GM12878 (cell line): Measurements from ENCODE around the gene ASB9. TPM values are rescaled to one million over a fixed set of nuclear protein-coding genes. Genes with fewer than 3 reads are reported as not detected.

Source experiments
- ATF7 ChIP-seq: fragments of 450-650 bp; IDR thresholded peaks from 2 replicates; pipeline ENCODE4 v1.6.1; 2016; ENCODE audit warnings: low read depth, mild to moderate bottlenecking
- BACH1 ChIP-seq: fragments of 450-650 bp; IDR thresholded peaks from 2 replicates; pipeline ENCODE4 v1.6.1; 2017; ENCODE audit warnings: mild to moderate bottlenecking, borderline replicate concordance
- CBFB ChIP-seq: IDR thresholded peaks from 2 replicates; pipeline ENCODE4 v1.6.1; 2016; ENCODE audit warnings: antibody characterized with exemption, low read depth
- CEBPB ChIP-seq, 2 experiments: fragments of 150-350 bp in 1 of 2; IDR thresholded peaks; 2 replicates each; pipeline ENCODE4 v1.6.1; 2012 to 2014; ENCODE audit warnings: low read depth in 2 of 2, low read length in 2 of 2, borderline replicate concordance in 1 of 2, inconsistent platforms in 1 of 2
- CREB1 ChIP-seq: IDR thresholded peaks from 2 replicates; pipeline ENCODE4 v1.6.1; 2012; ENCODE audit warnings: low read depth, mild to moderate bottlenecking, inconsistent platforms
- CREM ChIP-seq: IDR thresholded peaks from 2 replicates; pipeline ENCODE4 v1.6.1; 2014; ENCODE audit warnings: antibody characterized with exemption, low read depth
- EED ChIP-seq: sonication (generic); IDR thresholded peaks from 2 replicates; pipeline ENCODE4 v1.6.1; 2016; ENCODE audit warnings: antibody characterized with exemption, low read depth
- EGR1 ChIP-seq, 2 experiments: IDR thresholded peaks; 1 replicate in 1 of 2; 2 replicates in 1 of 2; pipeline ENCODE4 v1.6.1; 2011 to 2012; ENCODE audit warnings: low read depth in 2 of 2, low read length in 2 of 2, borderline replicate concordance in 1 of 2, mild to moderate bottlenecking in 1 of 2, moderate library complexity in 1 of 2
- EP300 ChIP-seq, 2 experiments: fragments of 150-350 bp in 1 of 2; IDR thresholded peaks; 2 replicates each; pipeline ENCODE4 v1.6.1; 2011 to 2012; ENCODE audit warnings: low read depth in 2 of 2, low read length in 2 of 2, borderline replicate concordance in 1 of 2, improper control_type of control experiment in 1 of 2, inconsistent platforms in 1 of 2; ENCODE audit not compliant: control insufficient read depth in 1 of 2
- HCFC1 ChIP-seq: fragments of 150-350 bp; IDR thresholded peaks from 2 replicates; pipeline ENCODE4 v1.6.1; 2014; ENCODE audit warnings: low read length
- IKZF1 ChIP-seq: fragments of 450-650 bp; conservative IDR thresholded peaks from 2 replicates; pipeline ENCODE4 v1.6.1; 2017; ENCODE audit warnings: antibody characterized with exemption, mild to moderate bottlenecking
- JUNB ChIP-seq: IDR thresholded peaks from 2 replicates; pipeline ENCODE4 v1.6.1; 2016; ENCODE audit warnings: antibody characterized with exemption, mild to moderate bottlenecking
- JUND ChIP-seq: IDR thresholded peaks from 2 replicates; pipeline ENCODE4 v1.6.1; 2012; ENCODE audit warnings: low read depth, mild to moderate bottlenecking, low read length, improper control_type of control experiment, moderate library complexity
- MLLT1 ChIP-seq: fragments of 450-650 bp; IDR thresholded peaks from 2 replicates; pipeline ENCODE4 v1.6.1; 2016; ENCODE audit warnings: mild to moderate bottlenecking
- MYB ChIP-seq: fragments of 150-350 bp; IDR thresholded peaks from 2 replicates; pipeline ENCODE4 v1.6.1; 2014; ENCODE audit warnings: mild to moderate bottlenecking, low read depth, low read length, borderline replicate concordance
- NFIC ChIP-seq: IDR thresholded peaks from 2 replicates; pipeline ENCODE4 v1.6.1; 2012; ENCODE audit warnings: low read depth, mild to moderate bottlenecking, inconsistent platforms, low read length, moderate library complexity
- NR2F1 ChIP-seq: fragments of 450-650 bp; conservative IDR thresholded peaks from 2 replicates; pipeline ENCODE4 v1.6.1; 2017; ENCODE audit warnings: mild to moderate bottlenecking
- POU2F2 ChIP-seq: IDR thresholded peaks from 3 replicates; pipeline ENCODE4 v1.6.1; 2011; ENCODE audit warnings: low read depth, mild to moderate bottlenecking, low read length, borderline replicate concordance
- RUNX3 ChIP-seq: IDR thresholded peaks from 2 replicates; pipeline ENCODE4 v1.6.1; 2012; ENCODE audit warnings: low read length, inconsistent platforms
- SMC3 ChIP-seq: IDR thresholded peaks from 2 replicates; pipeline ENCODE4 v1.6.1; 2011; ENCODE audit warnings: low read length, improper control_type of control experiment, borderline replicate concordance
- STAT1 ChIP-seq: fragments of 450-650 bp; conservative IDR thresholded peaks from 2 replicates; pipeline ENCODE4 v1.6.1; 2014; ENCODE audit warnings: antibody characterized with exemption, mild to moderate bottlenecking
- ZNF217 ChIP-seq: fragments of 450-650 bp; IDR thresholded peaks from 2 replicates; pipeline ENCODE4 v1.6.1; 2017; ENCODE audit warnings: antibody characterized with exemption, mild to moderate bottlenecking
- ZNF622 ChIP-seq: fragments of 450-650 bp; IDR thresholded peaks from 2 replicates; pipeline ENCODE4 v1.6.1; 2017; ENCODE audit warnings: mild to moderate bottlenecking, inconsistent platforms
- polyA plus RNA-seq, 11 experiments: library from polyadenylated mRNA; depleted of rRNA in 4 of 11; unstranded in 6 of 11; stranded (reverse) in 5 of 11; fragments of >200 nt; fragmentation: Nextera tagmentation in 4 of 11; fragmentation: Illumina TruSeq in 1 of 11; extraction: Ambion mirVana in 4 of 11; extraction: Trizol in 1 of 11; gene quantifications; 1 replicate in 1 of 11; 2 replicates in 10 of 11; pipeline versions ENCODE4 v1.2.1 to v1.2.3, GENCODE V29; 2011 to 2016; ENCODE audit warnings: inconsistent platforms in 2 of 11, missing spikeins in 2 of 11, low read depth in 1 of 11
- total RNA-seq, 4 experiments: library from RNA; depleted of rRNA in 3 of 4; stranded (reverse); fragments of >200 nt in 3 of 4; fragmentation: Illumina TruSeq in 1 of 4; extraction: Trizol in 1 of 4; gene quantifications; 2 replicates each; pipeline versions ENCODE4 v1.2.1 to v1.2.3, GENCODE V29; 2013 to 2021
- TF ChIP-seq, protein P1 (sequence below): IDR thresholded peaks from 2 replicates; pipeline ENCODE4 v1.6.1; 2011; ENCODE audit warnings: borderline replicate concordance, low read depth, mild to moderate bottlenecking, moderate library complexity, low read length; ENCODE audit not compliant: insufficient read depth, poor library complexity, severe bottlenecking
- TF ChIP-seq, protein P2 (sequence below): fragments of 450-650 bp; IDR thresholded peaks from 2 replicates; pipeline ENCODE4 v1.6.1; 2016; ENCODE audit warnings: mild to moderate bottlenecking, moderate library complexity, borderline replicate concordance

The ASB9 gene
- total and polyA plus RNA-seq, 10 of the 15 experiments (the other 5 are each of a cell fraction or from before 2014, with no cell fraction given), result 0.31 to 3.5 (median 0.74) TPM

GRCh38 chrX:15202454-15203177, 67.3 kb downstream of the ASB9 start (continued):
- TF ChIP-seq SMC3 (no peak), STAT1 (no peak), ATF7 (peak; percentile 93), CREM (peak; percentile 82), ZNF622 (no peak), EP300 (IDR thresholded peaks at IDR 0.05; ENCODE audit: borderline replicate concordance in 1 of 2, control insufficient read depth in 1 of 2, low read depth in 2 of 2, low read length in 2 of 2) (peak in 1 of 2 experiments; percentile 69; a peak in 3 of 4 replicates), NR2F1 (peak; percentile 58; the same call in 1 of the 2 replicates), JUNB (peak; percentile 93), MYB (no peak), NFIC (peak; percentile 94; the same call in 1 of the 2 replicates), RUNX3 (peak; percentile 95), EGR1 (IDR thresholded peaks at IDR 0.05; ENCODE audit: borderline replicate concordance in 1 of 2, low read depth in 2 of 2, low read length in 2 of 2) (no peak), CREB1 (peak; percentile 30; the same call in 1 of the 2 replicates), ZNF217 (no peak), JUND (peak; percentile 58; the same call in 1 of the 2 replicates), IKZF1 (peak; percentile 84), MLLT1 (0 out of 2 replicates have a peak, but pooled peaks have one; percentile 43), CBFB (peak; percentile 64; the same call in 1 of the 2 replicates), BACH1 (peak; percentile 79; the same call in 1 of the 2 replicates), CEBPB (IDR thresholded peaks at IDR 0.05; ENCODE audit: borderline replicate concordance in 1 of 2, low read depth in 2 of 2, low read length in 2 of 2) (no peak), HCFC1 (no peak), EED (peak; percentile 84), POU2F2 (no peak)
- TF ChIP-seq, protein P1, sequence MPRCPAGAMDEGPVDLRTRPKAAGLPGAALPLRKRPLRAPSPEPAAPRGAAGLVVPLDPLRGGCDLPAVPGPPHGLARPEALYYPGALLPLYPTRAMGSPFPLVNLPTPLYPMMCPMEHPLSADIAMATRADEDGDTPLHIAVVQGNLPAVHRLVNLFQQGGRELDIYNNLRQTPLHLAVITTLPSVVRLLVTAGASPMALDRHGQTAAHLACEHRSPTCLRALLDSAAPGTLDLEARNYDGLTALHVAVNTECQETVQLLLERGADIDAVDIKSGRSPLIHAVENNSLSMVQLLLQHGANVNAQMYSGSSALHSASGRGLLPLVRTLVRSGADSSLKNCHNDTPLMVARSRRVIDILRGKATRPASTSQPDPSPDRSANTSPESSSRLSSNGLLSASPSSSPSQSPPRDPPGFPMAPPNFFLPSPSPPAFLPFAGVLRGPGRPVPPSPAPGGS, result peak; percentile 71
- TF ChIP-seq, protein P2, sequence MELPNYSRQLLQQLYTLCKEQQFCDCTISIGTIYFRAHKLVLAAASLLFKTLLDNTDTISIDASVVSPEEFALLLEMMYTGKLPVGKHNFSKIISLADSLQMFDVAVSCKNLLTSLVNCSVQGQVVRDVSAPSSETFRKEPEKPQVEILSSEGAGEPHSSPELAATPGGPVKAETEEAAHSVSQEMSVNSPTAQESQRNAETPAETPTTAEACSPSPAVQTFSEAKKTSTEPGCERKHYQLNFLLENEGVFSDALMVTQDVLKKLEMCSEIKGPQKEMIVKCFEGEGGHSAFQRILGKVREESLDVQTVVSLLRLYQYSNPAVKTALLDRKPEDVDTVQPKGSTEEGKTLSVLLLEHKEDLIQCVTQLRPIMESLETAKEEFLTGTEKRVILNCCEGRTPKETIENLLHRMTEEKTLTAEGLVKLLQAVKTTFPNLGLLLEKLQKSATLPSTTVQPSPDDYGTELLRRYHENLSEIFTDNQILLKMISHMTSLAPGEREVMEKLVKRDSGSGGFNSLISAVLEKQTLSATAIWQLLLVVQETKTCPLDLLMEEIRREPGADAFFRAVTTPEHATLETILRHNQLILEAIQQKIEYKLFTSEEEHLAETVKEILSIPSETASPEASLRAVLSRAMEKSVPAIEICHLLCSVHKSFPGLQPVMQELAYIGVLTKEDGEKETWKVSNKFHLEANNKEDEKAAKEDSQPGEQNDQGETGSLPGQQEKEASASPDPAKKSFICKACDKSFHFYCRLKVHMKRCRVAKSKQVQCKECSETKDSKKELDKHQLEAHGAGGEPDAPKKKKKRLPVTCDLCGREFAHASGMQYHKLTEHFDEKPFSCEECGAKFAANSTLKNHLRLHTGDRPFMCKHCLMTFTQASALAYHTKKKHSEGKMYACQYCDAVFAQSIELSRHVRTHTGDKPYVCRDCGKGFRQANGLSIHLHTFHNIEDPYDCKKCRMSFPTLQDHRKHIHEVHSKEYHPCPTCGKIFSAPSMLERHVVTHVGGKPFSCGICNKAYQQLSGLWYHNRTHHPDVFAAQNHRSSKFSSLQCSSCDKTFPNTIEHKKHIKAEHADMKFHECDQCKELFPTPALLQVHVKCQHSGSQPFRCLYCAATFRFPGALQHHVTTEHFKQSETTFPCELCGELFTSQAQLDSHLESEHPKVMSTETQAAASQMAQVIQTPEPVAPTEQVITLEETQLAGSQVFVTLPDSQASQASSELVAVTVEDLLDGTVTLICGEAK, result no peak
